ENCODE data around the gene EDDM13. TPM values are rescaled to one million over a fixed set of nuclear protein-coding genes. Genes with fewer than 3 reads are reported as not detected.

EDDM13 gene
- total and polyA plus RNA-seq, 10 of the 15 experiments (the other 5 are each of a cell fraction or from before 2014, with no cell fraction given) = 0.15 to 0.37 TPM; not detected in 8

- CTCF ChIA-PET = interaction anchor here (0.7 to 5.6 kb wide), 27 partner anchors 8 to 700 kb away, joined by 3 to 185 read pairs (median 7); partner anchors contain the start of gene ZSCAN5A
- in situ Hi-C loops (cut with MboI) = loop anchor here (5.0 kb wide), 1 partner anchor 80 kb away; no protein-coding TSS in a partner anchor
- no peak for FAIRE-seq
Measured at GRCh38 chr19:56332695-56333094, 60.1 kb downstream of the EDDM13 start.

More at GRCh38 chr19:56332695-56333094, 60.1 kb downstream of the EDDM13 start:
- Histone ChIP-seq H3K4me2 (ENCODE audit: control insufficient read depth, insufficient read depth) (no peak overlapping the region), H4K20me1 (ENCODE audit: control insufficient read depth, insufficient read depth) (no peaks in the 10 kb centered on the region), H3K36me3 (ENCODE audit: control insufficient read depth in 2 of 2, insufficient read depth in 2 of 2, low read length in 1 of 2) (no peaks in the 10 kb centered on the region), H3K79me2 (ENCODE audit: control insufficient read depth, insufficient read depth, low read length) (no peaks in the 10 kb centered on the region), H3K27me3 (replicated peaks in 1 of 2; ENCODE audit: control insufficient read depth in 2 of 2, insufficient read depth in 2 of 2, low read length in 1 of 2) (no peaks in the 10 kb centered on the region), H3K4me3 (no peak overlapping the region), H3K4me1 (ENCODE audit: control insufficient read depth, insufficient read depth, low read length) (no peaks in the 10 kb centered on the region), H3K9ac (ENCODE audit: control insufficient read depth, insufficient read depth, low read length) (no peak overlapping the region), H3K27ac (ENCODE audit: control insufficient read depth, insufficient read depth) (no peak overlapping the region), H3K9me3 (replicated peaks; ENCODE audit: control insufficient read depth, insufficient read depth, low read length) (no peaks in the 10 kb centered on the region), H2AFZ (ENCODE audit: control insufficient read depth, low read depth, low read length) (no peak overlapping the region)
- ChIA-PET POLR2A (no interaction called here), RAD21 (ENCODE audit: unreplicated experiment) (interaction anchor here (0.6 to 4.4 kb wide), 11 partner anchors 16 to 700 kb away, joined by 3 to 106 read pairs (median 13); partner anchors contain the start of gene ZSCAN5A), SMC1A (ENCODE audit: uncharacterized antibody, unreplicated experiment) (interaction anchor here (0.7 to 4.3 kb wide), 12 partner anchors 8 to 700 kb away, joined by 3 to 82 read pairs (median 7); partner anchors contain the start of gene EDDM13)
- no TSS peak for BruUV-seq (replicated peaks)
- TF ChIP-seq POLR2A (IDR thresholded peaks at IDR 0.05; ENCODE audit: low read depth, low read length) = no peak
- TF ChIP-seq NKRF (conservative IDR thresholded peaks at IDR 0.05) = no peak
- no peak for TF ChIP-seq KAT2A (conservative IDR thresholded peaks at IDR 0.05; ENCODE audit: control insufficient read depth, low read depth, low read length)
- TF ChIP-seq CBFB (IDR thresholded peaks at IDR 0.05; ENCODE audit: low read depth) = no peak
- ATAC-seq = no peak
- DNase-seq (ENCODE audit: low read depth, low spot score) = no peak
- intact Hi-C loops (cut with micrococcal nuclease; ENCODE audit: unreplicated experiment) = loop anchor here (1.0 to 5.0 kb wide), 5 partner anchors 79 to 700 kb away; partner anchors contain the start of gene EPN1
